Measurements from ENCODE around the gene QRICH1. TPM values are rescaled to one million over a fixed set of nuclear protein-coding genes. Genes with fewer than 3 reads are reported as not detected.

Gene QRICH1
- total RNA-seq, 1 donor from 2014 or later, result 136 TPM

DNA sequence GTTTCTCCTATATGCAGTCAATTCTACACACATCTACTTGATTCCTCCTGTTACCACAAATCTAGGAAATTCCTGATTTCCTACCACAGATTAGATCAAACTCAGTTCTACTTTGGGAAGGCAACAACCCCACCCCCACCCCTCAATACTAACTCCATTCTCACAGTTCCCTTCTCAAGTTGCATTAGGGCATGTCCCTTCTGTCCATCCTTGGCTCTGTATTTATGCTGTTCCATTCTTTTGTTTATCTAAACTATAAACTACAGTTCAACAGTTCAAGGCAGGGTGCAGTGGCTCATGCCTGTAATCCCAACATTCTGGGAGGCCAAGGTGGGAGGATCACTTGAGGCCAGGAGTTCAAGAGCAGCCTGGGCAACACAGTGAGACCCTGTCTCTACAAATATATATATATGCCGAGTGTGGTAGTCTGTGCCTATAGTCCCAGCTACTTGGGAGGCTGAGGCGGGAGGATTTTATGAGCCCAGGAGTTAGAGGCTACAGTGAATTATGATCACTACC lies 39.5 kb downstream of the QRICH1 start:
- Mint-ChIP-seq H3K27ac (ENCODE audit: unreplicated experiment) (no peak overlapping the region), H3K36me3 (ENCODE audit: low read depth, unreplicated experiment) (peaks cover 40% of the 10 kb centered on the region), H3K4me3 (ENCODE audit: unreplicated experiment) (no peak overlapping the region), H3K4me1 (ENCODE audit: unreplicated experiment) (peaks cover 3% of the 10 kb centered on the region), H3K9me3 (ENCODE audit: unreplicated experiment) (no peaks in the 10 kb centered on the region), H3K27me3 (ENCODE audit: unreplicated experiment) (peaks cover 4% of the 10 kb centered on the region)
- DNase-seq (ENCODE audit: low spot score), result no peak
- TF ChIP-seq, protein P1, sequence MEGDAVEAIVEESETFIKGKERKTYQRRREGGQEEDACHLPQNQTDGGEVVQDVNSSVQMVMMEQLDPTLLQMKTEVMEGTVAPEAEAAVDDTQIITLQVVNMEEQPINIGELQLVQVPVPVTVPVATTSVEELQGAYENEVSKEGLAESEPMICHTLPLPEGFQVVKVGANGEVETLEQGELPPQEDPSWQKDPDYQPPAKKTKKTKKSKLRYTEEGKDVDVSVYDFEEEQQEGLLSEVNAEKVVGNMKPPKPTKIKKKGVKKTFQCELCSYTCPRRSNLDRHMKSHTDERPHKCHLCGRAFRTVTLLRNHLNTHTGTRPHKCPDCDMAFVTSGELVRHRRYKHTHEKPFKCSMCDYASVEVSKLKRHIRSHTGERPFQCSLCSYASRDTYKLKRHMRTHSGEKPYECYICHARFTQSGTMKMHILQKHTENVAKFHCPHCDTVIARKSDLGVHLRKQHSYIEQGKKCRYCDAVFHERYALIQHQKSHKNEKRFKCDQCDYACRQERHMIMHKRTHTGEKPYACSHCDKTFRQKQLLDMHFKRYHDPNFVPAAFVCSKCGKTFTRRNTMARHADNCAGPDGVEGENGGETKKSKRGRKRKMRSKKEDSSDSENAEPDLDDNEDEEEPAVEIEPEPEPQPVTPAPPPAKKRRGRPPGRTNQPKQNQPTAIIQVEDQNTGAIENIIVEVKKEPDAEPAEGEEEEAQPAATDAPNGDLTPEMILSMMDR (IDR thresholded peaks at IDR 0.05; ENCODE audit: unreplicated experiment), result no peak

DNA sequence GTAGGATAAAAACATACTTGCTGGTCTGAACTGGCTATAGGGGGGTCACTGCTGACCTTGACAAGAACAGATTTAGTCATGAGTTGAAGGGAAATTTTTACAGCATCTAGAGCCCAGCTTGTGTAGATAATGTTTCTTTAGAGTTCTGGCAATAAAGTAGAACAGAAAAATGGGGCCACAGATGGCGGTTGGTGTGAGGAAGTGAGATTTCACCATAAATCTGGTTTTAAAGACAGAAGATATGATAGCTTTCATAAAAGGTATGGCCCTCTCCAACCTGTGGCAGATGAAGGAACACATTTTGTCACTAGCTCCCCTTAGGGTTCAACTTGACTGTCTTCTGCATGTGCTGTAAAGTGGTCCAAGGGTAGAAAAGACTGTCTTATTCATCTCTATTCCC lies 40.3 kb downstream of the QRICH1 start:
- peaks cover 40% of the 10 kb centered on the region for H3K36me3 Mint-ChIP-seq (ENCODE audit: low read depth, unreplicated experiment)
- TF ChIP-seq, protein P1 (IDR thresholded peaks at IDR 0.05; ENCODE audit: unreplicated experiment), result no peak
- no peak overlapping the region for H3K27ac Mint-ChIP-seq (ENCODE audit: unreplicated experiment)
- no peak for DNase-seq (ENCODE audit: low spot score)
- no peak overlapping the region for H3K4me3 Mint-ChIP-seq (ENCODE audit: unreplicated experiment)
- peaks cover 3% of the 10 kb centered on the region for H3K4me1 Mint-ChIP-seq (ENCODE audit: unreplicated experiment)
- no peaks in the 10 kb centered on the region for H3K9me3 Mint-ChIP-seq (ENCODE audit: unreplicated experiment)
- peaks cover 6% of the 10 kb centered on the region for H3K27me3 Mint-ChIP-seq (ENCODE audit: unreplicated experiment)

DNA sequence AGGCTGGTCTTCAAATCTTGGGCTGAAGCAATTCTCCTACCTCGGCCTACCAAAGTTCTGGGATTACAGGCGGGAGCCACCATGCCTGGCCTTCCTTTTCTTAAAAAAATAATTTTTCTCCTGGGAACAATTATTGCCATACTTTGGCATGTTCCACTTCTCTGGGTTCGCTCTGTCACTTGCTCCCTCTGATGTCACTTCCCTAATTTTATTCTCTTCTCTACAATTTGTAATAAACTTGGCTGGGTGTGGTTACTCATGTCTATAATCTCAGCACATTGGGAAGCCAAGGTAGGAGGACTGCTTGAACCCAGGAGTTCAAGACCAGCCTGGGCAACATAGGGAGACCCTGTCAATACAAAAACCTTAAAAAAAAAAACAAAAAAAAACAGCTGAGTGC lies 58.6 kb downstream of the QRICH1 start:
- H3K9me3 Mint-ChIP-seq (ENCODE audit: unreplicated experiment), result no peaks in the 10 kb centered on the region
- no peaks in the 10 kb centered on the region for H3K4me1 Mint-ChIP-seq (ENCODE audit: unreplicated experiment)
- H3K27ac Mint-ChIP-seq (ENCODE audit: unreplicated experiment), result no peak overlapping the region
- peaks cover 23% of the 10 kb centered on the region for H3K36me3 Mint-ChIP-seq (ENCODE audit: low read depth, unreplicated experiment)
- peaks cover 1% of the 10 kb centered on the region for H3K27me3 Mint-ChIP-seq (ENCODE audit: unreplicated experiment)
- H3K4me3 Mint-ChIP-seq (ENCODE audit: unreplicated experiment), result no peak overlapping the region
- TF ChIP-seq, protein P1 (IDR thresholded peaks at IDR 0.05; ENCODE audit: unreplicated experiment), result no peak
- no peak for DNase-seq (ENCODE audit: low spot score)

DNA sequence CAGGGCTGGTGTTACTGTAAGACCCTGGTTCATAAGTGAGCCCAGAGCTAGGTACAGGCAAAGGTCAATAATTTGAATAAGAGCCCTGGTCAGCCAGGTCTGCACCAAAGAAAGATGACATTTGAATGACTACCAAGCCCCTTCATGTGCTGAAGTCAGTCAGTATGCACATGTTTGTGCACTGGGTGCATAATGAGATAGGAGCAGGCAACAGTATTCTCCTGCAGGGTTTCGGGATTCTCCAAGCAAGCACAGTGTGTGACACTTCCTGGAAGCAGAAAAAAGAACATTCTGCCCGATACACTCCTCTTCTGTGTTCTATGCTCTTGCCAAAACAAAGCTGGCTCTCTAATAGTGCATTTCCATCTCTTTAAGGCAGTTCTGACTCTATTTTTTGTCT lies 59.2 kb downstream of the QRICH1 start:
- Mint-ChIP-seq H3K4me3 (ENCODE audit: unreplicated experiment) (peak overlapping the region; percentile 26), H3K27me3 (ENCODE audit: unreplicated experiment) (peaks cover 1% of the 10 kb centered on the region), H3K4me1 (ENCODE audit: unreplicated experiment) (no peaks in the 10 kb centered on the region), H3K9me3 (ENCODE audit: unreplicated experiment) (no peaks in the 10 kb centered on the region), H3K27ac (ENCODE audit: unreplicated experiment) (no peak overlapping the region), H3K36me3 (ENCODE audit: low read depth, unreplicated experiment) (peaks cover 23% of the 10 kb centered on the region)
- no peak for DNase-seq (ENCODE audit: low spot score)
- TF ChIP-seq, protein P1 (IDR thresholded peaks at IDR 0.05; ENCODE audit: unreplicated experiment), result no peak

DNA sequence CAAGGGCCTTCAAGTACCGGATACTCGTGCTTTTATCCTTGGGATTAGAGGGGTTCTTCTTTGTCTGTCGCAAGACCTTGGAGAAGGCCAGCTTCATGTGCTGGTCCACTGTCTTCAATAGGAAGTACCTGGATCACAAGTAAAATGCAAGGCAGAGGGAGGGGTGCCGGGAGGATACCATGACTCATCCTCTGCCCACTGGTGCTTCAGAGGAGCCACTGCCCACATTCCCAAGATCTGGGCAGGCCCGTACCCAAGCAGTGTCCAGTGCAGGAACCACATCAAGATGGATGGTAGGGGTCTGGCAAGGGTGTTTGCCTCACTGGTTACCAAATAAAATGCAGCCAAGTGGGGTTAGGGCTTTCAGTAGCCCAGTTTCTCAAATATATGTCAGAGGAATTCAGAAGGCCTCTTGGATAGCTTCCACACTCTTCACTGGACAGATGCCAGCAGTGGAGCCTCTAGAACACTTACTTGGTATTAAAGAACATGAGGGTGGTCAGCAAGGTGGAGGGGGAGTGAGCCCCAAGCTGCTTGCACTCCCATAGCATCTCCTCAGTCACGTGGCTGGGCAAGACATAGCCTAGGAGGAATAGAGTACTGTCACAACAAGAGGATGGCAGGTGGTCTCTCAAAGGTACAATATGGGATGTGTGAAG lies 61.1 kb downstream of the QRICH1 start:
- DNase-seq (ENCODE audit: low spot score), result no peak
- H3K4me3 Mint-ChIP-seq (ENCODE audit: unreplicated experiment), result no peak overlapping the region
- no peaks in the 10 kb centered on the region for H3K9me3 Mint-ChIP-seq (ENCODE audit: unreplicated experiment)
- peaks cover 23% of the 10 kb centered on the region for H3K36me3 Mint-ChIP-seq (ENCODE audit: low read depth, unreplicated experiment)
- peaks cover 6% of the 10 kb centered on the region for H3K4me1 Mint-ChIP-seq (ENCODE audit: unreplicated experiment)
- TF ChIP-seq, protein P1 (IDR thresholded peaks at IDR 0.05; ENCODE audit: unreplicated experiment), result no peak
- no peak overlapping the region for H3K27ac Mint-ChIP-seq (ENCODE audit: unreplicated experiment)
- peaks cover 1% of the 10 kb centered on the region for H3K27me3 Mint-ChIP-seq (ENCODE audit: unreplicated experiment)
